Coronary artery (tissue), 2 donors: ENCODE measurements around the gene NTNG2.

Source experiments
- DNase-seq: peaks from one replicate; pipeline ENCODE4 v3.0.0-alpha.2; 2017; ENCODE audit warnings: low spot score
- H3K27ac ChIP-seq, 2 donors: fragments of 200-600 bp; sonication (generic); one replicate each; pipeline ENCODE4 v1.5.1; 2016 to 2019
- H3K4me3 ChIP-seq: fragments of 200-600 bp; sonication (generic); 2 replicates; pipeline ENCODE4 v1.5.1; 2016; ENCODE audit warnings: mild to moderate bottlenecking, moderate library complexity
- TF ChIP-seq, protein P1 (sequence below): fragments of 200-600 bp; sonication (generic); IDR thresholded peaks from one replicate; pipeline ENCODE4 v1.5.1; 2019; ENCODE audit warnings: antibody characterized with exemption

Gene NTNG2

DNA sequence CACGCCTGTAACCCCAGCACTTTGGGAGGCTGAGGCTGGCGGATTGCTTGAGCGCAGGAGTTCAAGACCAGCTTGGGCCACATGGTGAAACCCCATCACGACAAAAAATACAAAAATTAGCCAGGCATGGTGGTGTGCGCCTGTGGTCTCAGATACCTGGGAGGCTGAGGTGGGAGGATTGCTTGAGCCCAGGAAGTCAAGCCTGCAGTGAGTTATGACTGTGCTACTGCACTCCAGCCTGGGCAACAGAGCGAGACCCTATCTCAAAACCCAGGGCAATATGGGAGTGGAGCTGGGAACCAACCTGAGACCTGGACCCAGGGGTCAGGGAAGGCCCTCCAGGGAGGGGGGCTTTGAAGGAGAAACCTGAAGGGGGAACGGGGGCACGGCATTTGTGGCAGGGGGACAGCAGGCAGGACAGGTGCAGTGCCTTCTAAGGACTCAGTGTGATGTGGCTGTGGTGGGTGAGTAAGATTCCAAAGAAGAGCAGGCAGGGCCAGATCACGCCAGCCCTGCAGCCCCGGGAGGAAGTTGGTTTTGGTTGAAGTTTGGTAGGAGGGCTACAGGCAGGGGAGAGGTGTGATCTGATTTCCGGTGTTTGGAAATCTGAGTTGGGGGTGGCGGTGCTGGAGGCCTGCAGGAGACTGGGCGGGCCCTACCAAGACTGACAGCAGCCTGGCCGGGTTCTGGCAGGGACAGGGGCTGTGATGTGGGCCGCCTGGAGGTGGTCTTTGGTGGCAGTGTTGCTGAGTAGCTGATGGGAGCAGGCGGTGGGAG is 46.2 kb downstream of the NTNG2 start:
- Histone ChIP-seq H3K4me3 (no peak overlapping the region), H3K27ac (no peak overlapping the region)
- DNase-seq = no peak
- TF ChIP-seq, protein P1, sequence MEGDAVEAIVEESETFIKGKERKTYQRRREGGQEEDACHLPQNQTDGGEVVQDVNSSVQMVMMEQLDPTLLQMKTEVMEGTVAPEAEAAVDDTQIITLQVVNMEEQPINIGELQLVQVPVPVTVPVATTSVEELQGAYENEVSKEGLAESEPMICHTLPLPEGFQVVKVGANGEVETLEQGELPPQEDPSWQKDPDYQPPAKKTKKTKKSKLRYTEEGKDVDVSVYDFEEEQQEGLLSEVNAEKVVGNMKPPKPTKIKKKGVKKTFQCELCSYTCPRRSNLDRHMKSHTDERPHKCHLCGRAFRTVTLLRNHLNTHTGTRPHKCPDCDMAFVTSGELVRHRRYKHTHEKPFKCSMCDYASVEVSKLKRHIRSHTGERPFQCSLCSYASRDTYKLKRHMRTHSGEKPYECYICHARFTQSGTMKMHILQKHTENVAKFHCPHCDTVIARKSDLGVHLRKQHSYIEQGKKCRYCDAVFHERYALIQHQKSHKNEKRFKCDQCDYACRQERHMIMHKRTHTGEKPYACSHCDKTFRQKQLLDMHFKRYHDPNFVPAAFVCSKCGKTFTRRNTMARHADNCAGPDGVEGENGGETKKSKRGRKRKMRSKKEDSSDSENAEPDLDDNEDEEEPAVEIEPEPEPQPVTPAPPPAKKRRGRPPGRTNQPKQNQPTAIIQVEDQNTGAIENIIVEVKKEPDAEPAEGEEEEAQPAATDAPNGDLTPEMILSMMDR = no peak

DNA sequence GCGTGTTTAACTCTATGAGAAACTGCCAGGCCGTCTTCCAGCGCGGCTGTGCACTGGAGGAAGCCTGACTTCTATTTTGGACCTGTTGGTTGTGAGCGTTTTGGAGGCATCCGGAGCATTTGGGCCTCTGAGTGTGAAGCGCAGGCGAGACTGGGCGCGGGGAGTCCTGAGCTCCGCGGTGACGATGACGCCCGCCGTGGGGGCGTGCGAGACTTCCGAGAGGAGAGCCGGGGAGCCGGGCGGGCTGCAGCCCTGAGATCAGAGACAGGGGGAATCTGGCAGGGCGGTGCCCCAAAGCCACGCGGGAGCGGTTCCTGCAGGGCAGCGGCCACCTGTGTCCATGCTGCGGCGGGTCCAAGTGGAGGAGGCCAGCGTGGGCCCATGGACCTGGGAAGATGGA is 47.4 kb downstream of the NTNG2 start:
- H3K27ac ChIP-seq = no peak overlapping the region
- TF ChIP-seq, protein P1 = no peak
- no peak for DNase-seq
- no peak overlapping the region for H3K4me3 ChIP-seq

GRCh38 chr9:132210472-132211145 is 48.8 kb downstream of the NTNG2 start:
- DNase-seq = no peak
- Histone ChIP-seq H3K4me3 (no peak overlapping the region), H3K27ac (no peak overlapping the region)
- TF ChIP-seq, protein P1 = no peak

DNA sequence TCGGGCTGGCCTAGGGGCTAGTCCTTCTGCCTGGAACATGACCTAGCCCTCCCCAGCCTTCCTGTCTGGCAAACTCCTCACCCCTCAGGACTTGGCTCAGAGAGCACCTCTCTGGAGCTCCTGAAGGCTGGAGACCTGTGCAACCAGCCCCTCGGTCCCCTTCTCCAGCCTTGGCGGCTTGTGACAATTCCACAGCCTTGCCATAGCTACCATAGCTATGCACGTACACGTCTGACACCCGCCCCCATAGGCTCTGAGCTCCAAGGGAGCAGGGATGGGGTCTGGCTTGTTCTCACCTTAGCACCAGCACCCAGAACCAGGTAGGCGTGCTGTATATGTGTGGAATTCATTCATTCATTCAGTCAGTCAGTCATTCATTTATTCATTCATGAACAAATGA is 49.7 kb downstream of the NTNG2 start:
- TF ChIP-seq, protein P1 = no peak
- no peak overlapping the region for H3K27ac ChIP-seq
- DNase-seq = no peak
- H3K4me3 ChIP-seq = no peak overlapping the region

- TF ChIP-seq, protein P1 = no peak
- no peak overlapping the region for H3K27ac ChIP-seq
- no peak for DNase-seq
- no peak overlapping the region for H3K4me3 ChIP-seq
Measured at GRCh38 chr9:132214027-132214622, 52.3 kb downstream of the NTNG2 start.

DNA sequence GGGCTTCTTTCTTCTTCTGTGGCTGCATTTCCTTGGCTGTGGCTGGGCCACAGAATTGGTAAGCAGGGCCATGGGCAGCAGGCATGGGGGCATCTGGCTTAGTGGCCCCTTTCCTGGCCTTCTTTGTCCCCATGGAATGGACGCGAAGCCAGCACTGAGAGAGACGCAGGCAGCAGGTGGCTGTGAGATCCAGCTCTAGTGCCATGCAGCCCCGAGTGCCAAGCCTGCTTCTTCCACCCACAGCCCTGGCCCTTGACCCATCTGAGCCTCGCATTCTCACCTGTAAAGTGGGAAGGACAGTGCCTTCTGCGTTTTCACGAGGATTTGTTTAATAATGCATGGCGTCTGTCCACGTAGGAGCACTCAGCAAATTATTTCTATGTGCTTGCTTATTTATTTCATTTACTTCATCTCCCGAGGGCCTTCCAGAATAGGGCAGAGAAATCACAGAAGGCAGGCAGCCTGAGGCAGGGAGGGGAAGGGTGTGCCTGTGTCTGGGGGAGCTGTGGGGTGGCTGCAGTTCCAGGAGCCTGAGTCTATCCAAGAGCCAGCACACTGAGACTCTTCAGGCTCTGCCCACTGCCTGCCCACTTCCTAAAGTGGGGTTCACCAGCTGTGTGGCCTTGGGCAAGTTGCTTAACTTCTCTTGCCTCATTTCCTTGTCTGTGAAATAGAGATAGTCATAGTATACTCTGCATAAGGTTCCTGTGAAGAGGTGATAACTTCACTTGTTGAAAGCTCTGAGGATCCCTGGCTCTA is 55.2 kb downstream of the NTNG2 start:
- TF ChIP-seq, protein P1 = no peak
- Histone ChIP-seq H3K27ac (no peak overlapping the region), H3K4me3 (no peak overlapping the region)
- DNase-seq = no peak
